Measurements from ENCODE around the gene KIF2C. TPM values are rescaled to one million over a fixed set of nuclear protein-coding genes. Genes with fewer than 3 reads are reported as not detected.
"Not testable (repeated sequence)": the region's sequence is repeated elsewhere in the genome, so short reads cannot be mapped to it uniquely, and the experiment has no call there.

Gene KIF2C
- total RNA-seq, 1 donor from 2014 or later: 11.7 TPM

DNA sequence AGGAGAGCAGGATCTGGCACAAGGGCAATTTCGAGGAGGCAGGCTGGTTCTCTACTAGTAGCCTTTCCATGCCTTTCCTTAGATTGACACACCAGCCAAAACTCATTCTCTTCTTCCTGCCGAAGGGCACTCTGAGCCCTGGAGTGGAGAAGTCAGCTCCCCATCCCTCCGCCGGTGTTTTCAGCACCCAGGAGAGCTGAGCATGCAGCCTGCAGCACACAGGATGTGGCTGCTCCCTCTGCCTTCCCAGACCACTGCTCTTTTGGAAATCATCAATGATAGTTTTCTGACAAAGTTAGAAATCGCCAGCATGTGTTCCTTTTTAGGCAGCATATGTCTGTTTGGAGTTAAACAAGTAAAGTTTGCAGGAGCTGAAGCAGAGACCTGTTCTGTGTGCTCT, 20.3 kb upstream of the KIF2C start:
- DNase-seq: no peak

- no peak for DNase-seq
Observed at GRCh38 chr1:44720281-44720680, 19.4 kb upstream of the KIF2C start.

- DNase-seq: peak; percentile 67
Observed at GRCh38 chr1:44721485-44722361, 17.9 kb upstream of the KIF2C start.

DNA sequence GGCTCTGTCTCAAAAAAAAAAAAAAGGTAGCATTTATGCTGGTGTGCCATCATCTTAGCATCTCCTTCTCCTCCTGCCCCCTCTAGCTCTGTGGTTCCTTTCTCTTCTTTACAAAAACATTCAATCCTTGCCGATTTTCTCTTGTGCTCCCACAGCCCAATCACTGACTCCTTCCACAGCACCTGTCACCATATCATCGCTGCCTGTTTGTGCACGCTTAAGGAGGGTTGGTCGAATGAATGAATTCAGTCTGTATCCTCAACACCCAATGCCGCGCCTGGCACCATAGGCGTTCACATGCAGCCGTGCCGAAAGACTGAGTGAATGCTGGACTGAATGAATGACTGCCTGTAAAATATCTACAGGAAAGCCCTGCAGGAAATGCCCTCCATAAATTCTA, 16.6 kb upstream of the KIF2C start:
- DNase-seq: no peak

DNA sequence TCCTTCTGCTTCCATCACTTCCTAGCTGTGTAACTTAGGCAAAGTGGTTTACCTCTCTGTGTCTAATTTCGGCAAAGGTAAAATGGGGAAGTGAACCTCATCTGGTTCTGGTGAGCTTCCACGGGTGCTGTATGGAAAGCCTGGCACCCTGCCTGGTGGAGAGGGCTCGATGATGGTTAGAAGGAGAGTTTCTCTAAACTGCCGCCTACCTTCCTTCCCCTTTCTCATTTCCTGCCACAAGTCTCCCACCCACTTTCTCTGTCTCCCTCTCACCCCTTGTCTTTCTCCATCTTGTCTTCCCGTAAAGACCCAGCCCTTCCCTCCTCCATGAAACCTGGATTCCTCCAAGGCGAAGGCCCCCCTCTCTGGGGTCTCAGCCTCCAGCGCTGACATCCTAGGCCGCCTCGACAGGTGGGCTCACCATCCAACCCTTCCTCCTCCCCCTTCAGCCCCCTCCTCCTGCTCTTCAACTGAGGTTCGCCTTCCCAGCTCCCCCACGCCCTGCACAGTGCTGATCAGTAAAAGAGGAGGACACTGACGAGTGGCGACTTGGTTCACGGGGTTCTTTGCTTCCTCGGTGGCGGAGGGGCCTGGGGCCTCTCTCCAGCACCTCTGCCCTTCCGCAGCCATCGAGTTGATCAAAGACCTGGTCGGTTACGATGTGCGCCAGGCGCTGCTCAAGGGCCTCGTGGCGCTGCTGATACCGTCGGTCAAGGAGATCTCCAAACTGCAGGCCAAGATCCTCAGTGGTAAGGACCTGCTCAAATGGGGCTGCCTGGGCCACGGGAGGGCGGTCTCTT, 15.9 kb upstream of the KIF2C start:
- DNase-seq: no peak

GRCh38 chr1:44724296-44724954, 15.2 kb upstream of the KIF2C start:
- DNase-seq: no peak

GRCh38 chr1:44724955-44725698, 14.5 kb upstream of the KIF2C start:
- no peak for DNase-seq

GRCh38 chr1:44730741-44731512, 8.7 kb upstream of the KIF2C start, which contains the start of gene RNU5D-1:
TSS of gene RNU5D-1 (minus strand) at chr1:44731170.
- peak; percentile 98 for DNase-seq

DNA sequence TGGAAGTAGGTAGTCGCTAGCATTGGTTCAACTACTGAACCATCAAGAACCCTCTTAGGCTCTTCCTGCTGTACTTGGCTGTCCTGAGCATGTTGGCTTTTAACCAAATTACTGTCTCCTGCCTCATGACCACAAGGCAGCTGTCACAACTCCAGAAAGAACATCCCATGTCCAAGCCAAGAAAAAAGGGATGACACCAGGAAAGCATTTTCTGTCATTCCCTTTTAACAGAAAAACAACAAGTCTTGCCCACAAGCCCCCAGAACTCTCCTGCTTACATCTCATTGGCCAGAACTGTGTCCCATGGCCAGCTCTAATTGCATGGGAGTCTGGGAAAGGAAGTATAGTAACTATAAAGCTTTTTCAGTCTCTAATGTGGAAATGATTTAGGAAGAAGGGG, 6.3 kb upstream of the KIF2C start:
- no peak for DNase-seq

DNA sequence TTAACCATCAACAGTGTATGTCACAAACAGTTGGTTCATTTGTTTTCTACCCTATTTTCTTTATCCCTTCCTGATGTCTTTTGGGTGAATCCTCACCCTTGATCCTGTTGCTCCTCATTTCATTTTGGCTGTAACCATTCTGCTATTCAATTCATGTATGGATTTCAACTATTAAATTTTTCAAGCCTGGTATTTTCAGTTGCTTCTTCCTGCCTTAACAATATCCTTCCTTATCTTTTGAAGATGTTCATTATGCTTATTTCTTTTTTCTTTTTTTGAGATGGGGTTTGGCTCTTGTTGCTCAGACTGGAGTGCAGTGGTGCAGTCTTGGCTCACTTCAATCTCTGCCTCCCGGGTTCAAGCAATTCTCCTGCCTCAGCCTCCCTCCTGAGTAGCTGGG, 5.9 kb upstream of the KIF2C start:
- DNase-seq: no peak

DNA sequence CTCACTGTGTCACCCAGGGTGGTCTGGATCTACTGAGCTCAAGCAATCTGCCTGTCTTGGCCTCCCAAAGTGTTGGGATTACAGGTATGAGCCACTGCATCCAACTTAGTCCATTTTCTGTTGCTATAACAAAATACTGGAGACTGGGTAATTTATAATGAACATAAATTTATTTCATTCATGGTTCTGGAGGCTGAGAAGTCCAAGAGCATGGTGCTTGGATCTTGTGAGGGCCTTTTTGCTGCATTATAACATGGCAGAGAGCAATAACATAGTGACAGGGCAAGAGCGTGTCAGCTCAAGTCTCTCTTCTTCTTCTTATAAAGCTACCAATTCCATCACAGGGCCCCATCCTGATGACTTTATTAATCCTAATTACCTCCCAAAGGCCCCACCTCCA, 3.6 kb upstream of the KIF2C start:
- DNase-seq: no peak

GRCh38 chr1:44738953-44739306, 707 bp upstream of the KIF2C start:
- DNase-seq: not testable (repeated sequence)

- no peak for DNase-seq
Observed at GRCh38 chr1:44740179-44740617, 561 bp downstream of the KIF2C start.

GRCh38 chr1:44743211-44743610, 3.6 kb downstream of the KIF2C start:
- DNase-seq: no peak

DNA sequence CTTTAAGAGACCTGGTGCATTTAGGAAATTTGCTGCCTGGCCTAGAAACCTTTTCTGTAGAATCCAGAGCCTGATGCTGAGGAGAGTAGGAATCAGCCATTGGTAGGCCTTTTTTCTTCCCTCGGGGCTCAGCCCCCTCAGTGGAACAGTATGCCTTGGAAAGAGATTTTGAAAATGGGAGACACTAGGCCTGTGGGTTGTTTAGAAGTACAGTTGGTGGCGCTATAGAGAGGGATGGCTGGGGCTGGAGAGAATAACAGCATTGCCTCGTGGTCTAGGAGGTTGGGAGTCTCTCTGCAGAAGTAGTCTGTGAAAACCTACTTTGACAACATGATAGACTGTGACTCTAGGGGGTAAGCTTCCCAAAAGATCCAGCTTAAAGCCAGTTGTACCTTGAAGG, 8.2 kb downstream of the KIF2C start:
- DNase-seq: no peak

GRCh38 chr1:44757420-44757819, 17.8 kb downstream of the KIF2C start:
- DNase-seq: no peak

- no peak for DNase-seq
Observed at GRCh38 chr1:44759077-44759476, 19.4 kb downstream of the KIF2C start.

DNA sequence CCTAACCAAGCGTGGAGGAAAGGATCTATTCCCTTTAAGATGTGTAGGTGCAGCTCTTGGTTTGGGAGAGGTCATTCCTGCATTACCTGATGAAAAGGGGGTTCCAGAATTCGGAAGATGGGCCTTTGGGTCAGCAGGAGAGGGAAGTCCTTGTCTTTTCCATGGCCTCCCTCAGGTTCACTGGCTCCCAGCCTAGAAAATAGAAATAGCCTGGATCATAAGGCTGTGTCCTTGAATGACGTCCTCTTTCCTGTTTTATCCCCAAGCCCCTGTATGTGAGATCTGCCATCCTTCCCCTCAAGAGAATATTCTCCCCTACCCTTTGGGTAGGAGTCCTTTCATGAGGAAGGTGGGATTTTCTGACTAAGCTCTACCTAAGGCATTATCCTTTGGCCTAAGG, 21.2 kb downstream of the KIF2C start:
- no peak for DNase-seq

DNA sequence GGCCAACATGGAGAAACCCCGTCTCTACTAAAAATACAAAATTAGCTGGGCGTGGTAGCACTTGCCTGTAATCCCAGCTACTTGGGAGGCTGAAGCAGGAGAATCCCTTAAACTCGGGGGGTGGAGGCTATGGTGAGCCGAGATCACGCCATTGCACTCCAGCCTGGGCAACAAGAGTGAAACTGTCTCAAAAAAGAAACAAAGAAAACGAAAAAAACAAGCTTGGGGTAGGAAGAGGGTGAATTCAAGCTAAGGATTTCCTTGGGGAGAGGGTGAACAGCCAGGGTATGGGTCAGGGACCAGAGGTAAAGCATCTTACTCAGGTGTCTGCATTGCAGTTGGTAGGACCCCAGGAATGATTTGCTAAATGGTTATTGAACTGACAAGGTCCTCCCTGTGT, 26.8 kb downstream of the KIF2C start:
- DNase-seq: not testable (repeated sequence)

DNA sequence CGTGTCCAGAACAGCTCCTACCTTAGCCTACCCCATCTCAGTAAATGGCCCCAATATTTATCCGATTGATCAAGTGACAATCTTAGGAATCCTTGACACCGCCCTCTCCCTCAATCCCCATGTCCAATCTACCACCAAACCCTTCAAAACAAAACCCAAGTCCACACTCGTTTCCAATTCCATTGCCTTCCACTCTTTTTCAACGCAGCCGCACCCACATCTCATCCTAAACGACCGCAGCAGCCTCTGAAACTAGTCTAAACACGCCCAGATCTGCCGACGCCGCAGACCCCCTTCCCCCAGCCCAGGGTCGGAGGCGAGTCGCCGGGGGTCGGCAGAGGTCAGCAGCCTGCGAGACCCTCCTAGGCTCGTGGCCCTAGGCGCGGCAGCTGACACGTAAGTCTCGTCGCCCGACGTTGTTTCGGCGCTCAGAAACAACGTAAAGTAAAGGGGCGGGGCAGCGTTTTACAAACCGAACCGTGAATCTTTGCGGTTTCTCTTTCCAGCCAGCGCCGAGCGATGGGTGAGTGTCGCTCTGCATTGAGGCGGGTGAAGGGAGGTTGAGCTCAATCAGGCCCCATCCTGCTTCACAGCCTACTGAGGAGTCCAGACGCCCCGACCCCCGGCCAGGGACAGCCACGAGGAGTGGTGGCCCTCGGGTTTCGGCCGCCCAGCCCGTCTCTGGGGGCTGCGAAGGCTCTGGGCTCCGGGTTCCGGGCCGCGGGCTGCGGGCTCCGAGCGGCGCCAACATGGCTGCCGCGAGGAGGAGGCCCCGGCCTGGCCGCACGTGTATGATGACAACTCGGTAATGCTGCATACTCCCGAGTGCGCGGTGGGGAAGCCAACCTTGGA, 35.7 kb downstream of the KIF2C start, which contains the start of gene RPS8:
RPS8 (plus strand) TSS at position 463 of the 852 bp plus-strand sequence; CDS start at position 520, 57 bp downstream.
- DNase-seq: peak; percentile 96

Measured in dermis blood vessel endothelial cell (primary cell).